Measurements from ENCODE around the gene ALDH1L2. TPM values are rescaled to one million over a fixed set of nuclear protein-coding genes. Genes with fewer than 3 reads are reported as not detected.

The ALDH1L2 gene
- total RNA-seq, 1 experiment from 2014 or later = 5.7 TPM

DNA sequence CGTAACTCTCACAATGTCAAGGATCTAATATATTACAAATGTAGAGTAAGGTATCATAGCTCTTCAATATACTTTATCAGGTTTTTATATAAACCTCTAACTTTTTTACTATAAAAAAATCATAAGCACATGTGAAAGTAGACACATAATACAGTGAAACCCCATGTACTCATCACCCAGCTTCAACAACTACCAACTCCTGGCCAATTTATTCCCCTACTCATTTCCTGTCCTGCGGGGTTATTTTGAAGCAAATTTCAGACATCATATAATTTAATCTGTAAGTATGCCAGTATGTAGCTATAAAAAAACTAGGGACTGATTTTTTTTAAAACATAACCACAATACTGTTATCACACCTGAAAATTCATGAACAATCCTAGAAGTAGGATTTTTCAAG, 50.4 kb downstream of the ALDH1L2 start:
- no peak for DNase-seq (ENCODE audit: low read depth)

DNA sequence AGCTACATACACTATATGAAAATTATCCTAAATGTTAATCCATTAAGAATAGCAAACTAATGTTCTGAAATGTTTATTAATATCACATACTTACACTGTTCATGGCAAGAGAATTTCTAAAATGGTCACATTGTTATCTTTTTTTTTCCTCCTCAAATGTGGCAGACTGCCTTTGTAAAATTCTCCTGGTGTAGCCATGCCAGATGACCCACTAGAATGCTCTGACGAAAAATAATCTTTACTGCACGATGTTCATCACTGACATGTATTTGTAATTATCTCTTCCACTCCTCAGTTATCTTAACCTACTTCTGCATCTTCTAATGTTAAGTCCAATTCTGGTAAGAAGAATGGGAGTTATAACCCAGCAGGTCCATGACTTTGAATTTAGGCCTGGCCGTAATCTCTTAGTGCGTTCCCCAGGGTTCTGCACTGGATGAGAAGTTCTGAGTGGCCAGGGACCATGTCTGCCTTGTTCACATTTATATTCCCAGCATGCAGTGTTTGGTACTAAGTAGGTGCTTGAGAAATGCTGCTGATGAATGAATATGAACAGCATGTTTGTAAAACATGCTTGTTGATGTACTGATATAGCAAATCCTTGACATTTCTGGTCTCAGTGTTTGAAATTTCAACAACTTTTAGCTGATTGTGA, 51.4 kb downstream of the ALDH1L2 start:
- DNase-seq (ENCODE audit: low read depth) = no peak

DNA sequence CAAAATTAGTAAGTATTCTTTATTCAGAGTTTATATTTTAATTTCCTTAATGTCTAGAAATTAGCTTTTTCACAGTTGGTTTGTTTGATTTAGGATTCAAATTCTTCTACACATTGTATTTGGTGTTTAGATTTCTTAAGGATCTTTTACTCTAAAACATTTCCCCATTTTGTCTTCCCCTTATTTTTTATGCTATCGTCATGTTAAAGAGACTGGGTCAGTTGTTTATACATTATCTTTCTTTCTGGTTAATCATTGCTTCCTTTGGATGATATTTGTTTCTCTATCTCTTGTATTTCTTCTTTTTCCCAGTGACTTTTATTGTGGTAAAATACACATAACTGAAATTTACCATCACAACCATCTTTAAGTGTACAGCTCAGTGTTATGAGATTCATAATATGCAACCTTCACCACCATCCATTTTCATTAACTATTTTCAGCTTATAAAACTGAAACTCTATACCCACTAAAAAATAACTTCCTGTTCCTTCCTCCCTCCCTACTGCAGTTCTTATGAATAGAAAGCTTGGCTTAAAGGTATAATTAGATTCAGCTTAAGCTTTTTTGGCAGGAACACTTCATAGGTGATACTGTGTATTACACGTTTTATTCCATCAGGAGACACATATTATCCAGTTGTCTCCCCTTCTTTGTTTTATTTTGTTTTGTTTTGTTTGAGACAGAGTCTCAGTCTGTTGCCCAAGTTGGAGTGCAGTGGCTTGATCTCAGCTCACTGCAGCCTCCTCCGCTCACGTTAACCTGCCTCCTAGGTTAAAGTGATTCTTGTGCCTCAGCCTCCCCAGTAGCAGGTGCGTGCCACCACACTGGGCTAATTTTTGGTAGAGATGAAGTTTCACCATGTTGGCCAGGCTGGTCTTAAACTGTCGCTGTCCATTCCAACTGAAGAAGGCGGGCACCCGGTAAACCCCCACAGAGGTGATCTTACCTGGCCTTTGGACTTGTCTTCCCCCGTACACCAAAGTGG, 53.1 kb downstream of the ALDH1L2 start:
- DNase-seq (ENCODE audit: low read depth) = no peak

DNA sequence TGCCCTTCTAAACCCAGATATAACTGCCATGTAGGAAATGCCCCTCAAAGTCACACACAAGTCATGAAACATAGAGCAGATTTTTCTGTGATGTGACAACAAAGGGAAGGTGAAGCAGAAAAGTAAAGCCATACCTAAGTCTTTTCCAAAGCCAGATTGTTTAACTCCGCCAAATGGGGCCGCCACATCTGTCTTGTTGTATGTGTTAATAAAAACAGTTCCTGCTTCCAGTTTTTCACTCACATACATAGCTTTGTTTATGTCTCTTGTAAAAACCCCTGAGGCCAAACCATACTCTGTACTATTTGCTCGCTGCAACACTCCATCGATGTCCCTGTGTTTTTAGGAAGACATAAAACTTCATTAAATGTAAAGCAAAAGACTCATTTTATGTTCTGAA, 57.8 kb downstream of the ALDH1L2 start:
- DNase-seq (ENCODE audit: low read depth) = no peak

DNA sequence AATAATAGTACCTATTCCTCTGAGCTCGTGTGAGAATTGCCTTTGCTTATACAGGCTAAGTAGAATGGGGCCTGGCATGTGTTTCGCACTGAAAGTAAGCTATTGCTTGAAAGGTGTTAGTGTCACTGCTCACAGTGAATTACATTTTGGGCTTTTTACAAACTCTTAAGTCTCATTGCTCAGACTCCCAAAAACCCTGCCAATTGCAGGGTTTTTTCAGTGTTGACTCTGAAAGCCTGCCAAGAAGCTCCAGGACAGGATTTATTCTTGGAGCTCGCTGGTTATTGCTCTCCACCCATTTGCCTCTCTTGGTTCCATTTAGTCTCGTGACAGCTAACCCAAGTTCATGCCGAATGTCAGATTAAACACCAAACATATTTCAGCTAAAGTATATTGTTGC, 58.4 kb downstream of the ALDH1L2 start:
- DNase-seq (ENCODE audit: low read depth) = peak; percentile 11

DNA sequence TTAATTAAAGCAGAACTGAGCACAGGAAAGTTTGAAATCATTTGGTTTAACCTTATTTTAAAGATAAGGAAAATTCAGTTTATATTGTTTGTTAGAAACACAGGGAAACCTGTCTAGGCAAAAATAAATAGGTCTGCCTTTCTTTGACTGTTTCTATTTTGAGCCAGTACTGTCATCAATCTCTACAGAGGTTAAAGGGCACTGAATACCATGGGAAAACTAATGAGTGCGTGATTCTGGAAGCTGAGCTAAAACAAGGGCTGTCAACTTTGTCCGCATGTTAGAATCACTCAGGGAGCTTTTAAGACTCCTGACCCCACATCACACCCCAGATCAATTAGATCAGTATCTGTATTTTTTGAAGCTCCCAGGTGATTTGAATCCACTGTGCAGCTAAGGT, 59.3 kb downstream of the ALDH1L2 start:
- no peak for DNase-seq (ENCODE audit: low read depth)

DNA sequence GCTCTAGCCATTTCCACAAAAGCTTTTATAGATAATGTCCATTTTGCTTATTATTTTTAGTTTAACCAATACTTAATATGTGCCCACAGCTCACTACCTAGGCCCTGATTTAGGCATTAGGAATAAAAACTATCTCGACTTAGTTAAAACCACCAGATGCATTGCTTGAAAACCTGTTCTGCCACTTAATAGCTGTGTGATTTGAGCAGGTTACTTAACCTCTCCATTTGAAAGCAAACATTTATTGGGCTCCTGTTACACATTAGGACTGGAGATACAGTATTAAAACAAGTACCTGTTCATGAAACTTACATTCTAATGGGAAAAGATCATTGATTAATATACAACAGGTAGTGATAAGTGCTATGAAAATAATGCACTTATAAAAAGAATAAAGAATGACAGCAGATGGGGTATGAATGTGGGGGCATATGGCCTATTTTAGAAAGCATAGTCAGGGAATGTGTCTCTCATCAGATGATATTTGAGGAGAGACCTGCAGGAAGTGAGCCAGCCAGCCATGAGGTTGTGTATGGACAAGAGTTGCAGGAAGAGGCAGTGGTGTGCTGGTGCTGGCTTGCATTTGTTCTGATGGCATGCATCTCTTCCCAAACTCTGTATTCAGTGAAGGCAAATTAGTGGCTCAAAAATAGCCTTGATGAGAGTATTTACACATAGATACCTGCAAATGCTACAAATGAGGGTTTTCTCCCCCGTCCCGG, 63.9 kb downstream of the ALDH1L2 start:
- DNase-seq (ENCODE audit: low read depth) = no peak

DNA sequence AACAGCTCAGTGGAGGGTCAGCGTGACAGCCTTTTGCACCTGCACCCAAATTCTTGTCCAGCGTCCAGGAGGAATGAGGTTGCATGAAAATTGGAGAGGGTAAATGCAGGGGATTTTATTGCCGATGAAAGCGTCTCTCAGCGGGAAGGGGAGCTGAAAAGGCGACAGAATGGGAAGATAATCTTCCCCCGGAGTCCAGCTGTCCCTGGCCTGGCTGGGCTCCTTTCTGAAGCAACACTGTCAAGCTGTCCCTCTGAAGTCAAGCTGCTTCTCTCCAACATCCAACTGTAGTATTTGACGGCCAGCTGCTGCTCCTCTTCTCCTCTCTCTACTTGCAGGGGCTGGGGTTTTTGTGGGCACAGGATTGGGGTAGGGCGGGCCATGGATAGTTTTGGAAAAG, 65.5 kb downstream of the ALDH1L2 start:
- DNase-seq (ENCODE audit: low read depth) = no peak

DNA sequence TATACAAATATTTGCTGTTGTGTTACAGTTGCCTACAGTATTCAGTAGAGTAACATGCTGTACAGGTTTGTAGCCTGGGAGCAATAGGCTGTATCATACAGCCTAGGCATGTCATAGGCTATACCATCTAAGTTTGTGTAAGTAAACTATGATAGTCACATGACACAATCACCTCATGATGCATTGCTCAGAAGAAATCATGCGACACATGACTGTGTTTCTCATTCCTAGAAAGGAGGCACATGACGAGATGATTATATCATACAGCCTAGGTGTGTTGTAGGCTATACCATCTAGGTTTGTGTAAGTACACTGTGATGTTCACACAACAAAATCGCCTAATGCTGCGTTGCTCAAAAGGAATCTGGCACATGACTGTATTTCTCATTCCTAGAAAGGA, 66.2 kb downstream of the ALDH1L2 start:
- DNase-seq (ENCODE audit: low read depth) = no peak

DNA sequence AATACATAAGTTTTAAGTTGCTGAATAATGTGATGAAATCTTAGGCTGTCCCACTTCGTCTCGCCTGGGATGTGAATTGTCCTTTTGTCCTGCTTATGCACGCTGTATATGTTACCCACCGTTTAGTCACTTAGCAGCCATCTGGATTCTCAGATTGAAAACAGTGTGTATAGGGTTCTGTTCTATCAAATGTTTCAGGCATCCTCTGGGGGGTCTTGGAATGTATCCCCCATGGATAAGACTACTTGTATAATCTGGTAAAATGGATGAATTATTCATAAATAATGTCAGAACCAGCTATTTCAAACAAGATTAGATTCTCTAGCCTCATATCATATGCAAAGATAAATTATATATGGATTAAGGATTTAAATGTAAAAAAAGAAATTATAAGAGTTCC, 68.7 kb downstream of the ALDH1L2 start:
- no peak for DNase-seq (ENCODE audit: low read depth)

DNA sequence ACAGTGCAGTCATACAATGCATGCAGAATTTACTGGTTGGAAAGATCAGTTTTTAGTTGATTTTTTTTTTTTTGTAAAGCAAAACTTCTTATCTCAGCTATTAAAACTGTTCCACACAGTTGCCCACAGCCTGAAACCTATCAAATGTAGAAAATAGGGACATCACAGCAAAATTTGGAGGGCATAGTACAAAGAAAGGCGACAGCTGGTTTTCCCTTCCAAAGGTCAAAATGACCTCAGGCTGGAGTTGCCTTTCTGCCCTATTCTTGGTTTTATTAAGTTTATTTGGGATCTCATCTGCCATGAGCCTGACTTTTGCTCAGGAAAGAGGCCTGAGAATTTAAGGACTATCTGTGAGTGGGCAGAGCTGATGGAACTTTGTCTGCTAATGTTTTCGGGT, 69.7 kb downstream of the ALDH1L2 start:
- no peak for DNase-seq (ENCODE audit: low read depth)

DNA sequence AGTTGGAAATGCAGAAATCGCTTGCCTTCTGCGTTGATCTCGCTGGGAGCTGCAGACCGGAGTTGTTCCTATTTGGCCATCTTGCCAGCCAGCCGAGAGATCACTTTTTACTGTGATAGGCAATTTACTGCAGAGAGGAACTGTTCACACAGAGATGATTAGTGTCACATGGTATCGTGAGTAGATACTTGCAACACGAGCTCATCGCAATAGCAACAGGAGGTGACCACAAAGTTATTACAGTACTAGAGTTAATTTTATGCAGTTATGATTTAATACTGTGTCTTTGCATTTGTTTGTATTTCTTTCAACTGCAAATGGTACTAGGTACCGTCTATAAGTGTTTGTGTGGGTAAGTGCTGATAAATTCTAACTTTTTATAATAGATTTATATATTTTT, 70.4 kb downstream of the ALDH1L2 start:
- peak; percentile 33 for DNase-seq (ENCODE audit: low read depth)

DNA sequence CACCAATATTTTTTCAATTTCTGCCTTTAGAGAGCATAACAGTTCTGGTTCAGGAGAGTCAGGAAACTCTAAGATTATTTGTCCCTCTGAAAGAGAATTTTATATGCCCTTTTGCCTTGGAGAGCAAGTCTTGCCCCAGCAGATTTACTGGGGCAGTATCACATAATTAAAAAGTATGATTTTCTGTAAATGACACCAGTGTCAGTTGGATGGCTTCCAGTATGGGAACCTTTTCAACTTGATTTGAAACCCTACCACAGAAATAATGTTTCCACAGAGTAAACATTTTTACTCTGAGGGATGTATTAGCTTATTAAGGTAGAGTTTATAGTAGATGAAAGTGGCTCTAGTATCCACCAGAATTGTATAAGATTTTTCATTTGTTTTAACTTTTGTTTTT, 82.8 kb downstream of the ALDH1L2 start:
- DNase-seq (ENCODE audit: low read depth) = no peak

DNA sequence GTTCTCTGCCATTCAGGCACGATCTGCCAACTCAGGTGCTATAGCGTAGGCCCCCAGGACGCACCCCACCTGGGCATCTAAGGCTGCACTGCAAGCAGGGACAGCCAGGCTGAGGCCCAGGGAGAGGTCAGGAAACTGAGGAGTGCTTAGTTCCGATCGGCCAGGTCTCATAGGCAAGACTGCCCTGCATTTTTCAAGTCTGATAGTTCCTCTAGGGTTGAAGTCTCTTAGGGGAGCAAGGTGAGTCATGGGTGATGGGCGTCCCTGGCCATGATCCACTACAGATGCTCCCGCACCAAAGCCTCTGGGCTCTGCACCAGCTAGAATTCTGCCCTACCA, 84.9 kb downstream of the ALDH1L2 start:
- DNase-seq (ENCODE audit: low read depth) = no peak

DNA sequence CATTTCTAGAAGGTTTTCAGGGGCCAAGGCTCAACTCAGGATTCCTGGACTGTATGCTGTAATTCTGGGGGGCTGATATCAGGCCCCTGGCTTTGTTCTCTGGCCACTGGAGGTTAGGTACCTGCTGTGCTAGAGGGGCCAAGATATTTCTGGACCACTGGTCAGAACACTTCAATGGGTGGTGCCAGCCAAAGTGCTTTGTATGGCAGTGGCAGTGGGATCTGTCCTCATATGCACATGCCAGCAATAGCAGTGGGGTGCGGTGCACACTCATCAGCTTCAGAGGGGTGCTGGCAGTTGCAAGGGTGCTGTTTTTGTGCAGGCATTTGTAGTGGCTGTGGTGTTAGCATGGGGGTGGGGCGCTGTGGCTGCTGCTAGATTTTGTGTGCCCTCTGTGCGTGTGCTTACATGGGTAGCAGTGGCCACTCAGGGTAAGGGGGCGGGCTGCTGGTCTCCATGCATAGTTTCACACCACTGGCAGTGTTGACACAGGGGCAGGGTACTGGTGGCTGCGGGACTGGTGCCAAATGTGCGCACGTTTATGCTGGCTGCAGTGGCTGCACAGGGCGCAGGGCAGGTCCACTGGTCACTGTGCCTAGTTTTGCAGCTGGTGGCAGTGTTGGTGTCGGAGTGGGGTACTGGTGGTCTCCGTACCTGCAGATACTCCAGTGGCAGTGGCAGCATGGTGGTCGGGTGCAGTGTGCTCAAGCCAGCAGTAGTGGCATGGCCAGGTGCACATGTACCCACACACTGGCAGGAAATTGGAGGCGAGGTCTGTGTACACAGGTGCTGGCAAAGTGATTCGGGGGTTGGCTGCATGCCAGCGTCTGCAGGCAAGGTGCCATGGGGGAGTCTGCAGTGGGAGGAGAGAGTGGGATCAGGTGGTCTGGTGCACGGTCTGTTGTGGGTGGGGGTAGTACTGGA, 85.6 kb downstream of the ALDH1L2 start:
- no peak for DNase-seq (ENCODE audit: low read depth)

DNA sequence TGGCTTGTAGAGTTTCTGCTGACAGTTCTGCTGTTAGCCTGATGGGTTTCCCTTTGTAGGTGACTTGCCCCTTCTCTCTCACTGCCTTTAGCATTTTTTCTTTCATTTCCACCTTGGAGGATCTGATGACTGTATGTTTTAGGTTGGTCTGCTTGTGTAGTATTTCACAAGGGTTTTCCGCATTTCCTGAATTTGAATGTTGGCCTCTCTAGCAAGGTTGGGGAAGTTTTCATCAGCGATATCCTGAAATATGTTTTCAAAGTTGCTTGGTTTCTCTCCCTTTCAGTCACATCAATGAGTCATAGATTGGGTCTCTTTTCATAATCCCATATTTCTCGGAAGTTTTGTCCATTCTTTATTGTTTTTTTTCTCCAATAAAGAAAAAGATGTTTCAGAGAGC, 86.7 kb downstream of the ALDH1L2 start:
- DNase-seq (ENCODE audit: low read depth) = no peak

DNA sequence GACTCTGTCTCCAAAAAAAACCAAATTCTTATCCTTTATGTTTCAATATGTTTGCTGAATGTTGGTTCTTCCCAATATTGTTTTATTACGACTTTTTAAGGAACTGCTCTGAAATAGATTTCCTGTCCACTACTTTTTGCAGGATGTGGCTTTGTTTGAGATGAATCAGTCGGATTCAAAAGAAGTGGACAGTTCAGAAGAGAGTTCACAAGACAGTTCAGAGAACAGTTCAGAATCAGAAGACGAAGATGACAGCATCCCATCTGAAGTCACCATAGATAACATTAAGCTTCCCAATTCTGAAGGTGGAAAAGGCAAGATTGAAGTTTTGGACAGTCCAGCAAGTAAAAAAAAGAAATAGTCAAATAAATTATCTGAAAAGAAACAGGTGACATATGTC, 89.9 kb downstream of the ALDH1L2 start:
- no peak for DNase-seq (ENCODE audit: low read depth)

DNA sequence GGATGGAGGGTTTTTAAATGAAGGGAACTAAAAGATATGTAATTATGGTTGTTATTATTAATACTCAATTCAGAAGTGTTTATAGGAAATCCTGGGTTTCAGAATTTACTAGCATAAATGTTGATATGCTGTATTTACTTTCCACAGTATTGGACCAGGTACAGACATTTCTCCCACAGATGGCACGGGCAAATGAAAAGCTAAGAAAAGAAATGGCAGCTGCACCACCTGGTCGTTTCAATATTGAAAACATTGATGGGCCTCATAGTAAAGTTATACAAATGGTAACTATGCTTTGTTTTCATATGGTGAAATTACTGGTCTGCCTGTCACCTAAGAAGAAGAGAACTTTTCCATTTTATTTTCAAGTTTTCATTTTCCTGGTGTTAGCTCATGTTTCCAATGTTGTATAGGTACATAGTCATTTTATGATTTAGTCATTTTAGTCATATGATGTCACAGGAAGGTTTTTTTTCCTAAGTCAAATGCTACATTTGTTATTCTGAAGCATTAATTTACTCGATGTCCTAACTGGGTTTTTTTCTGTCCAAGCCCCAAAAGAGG, 92.6 kb downstream of the ALDH1L2 start:
- no peak for DNase-seq (ENCODE audit: low read depth)

DNA sequence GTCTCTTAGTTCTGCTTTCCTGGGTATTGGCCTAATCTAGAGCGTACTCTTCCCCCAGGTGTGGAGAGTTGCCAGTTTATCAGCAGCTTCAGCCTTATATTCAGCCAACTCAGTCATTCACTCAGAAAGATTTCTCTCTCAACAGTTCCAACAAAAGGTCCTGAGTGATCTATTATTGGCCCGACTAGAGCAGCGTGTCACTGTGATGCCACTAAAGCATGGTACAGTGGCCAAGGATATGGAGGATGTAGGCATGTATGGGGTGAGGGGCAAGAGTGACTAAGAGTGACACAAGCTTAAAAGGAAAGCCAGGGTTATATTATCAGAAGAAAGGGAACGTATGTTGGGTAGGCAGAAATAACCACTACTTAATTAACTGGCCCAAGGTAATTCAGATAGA, 93.3 kb downstream of the ALDH1L2 start:
- DNase-seq (ENCODE audit: low read depth) = no peak

DNA sequence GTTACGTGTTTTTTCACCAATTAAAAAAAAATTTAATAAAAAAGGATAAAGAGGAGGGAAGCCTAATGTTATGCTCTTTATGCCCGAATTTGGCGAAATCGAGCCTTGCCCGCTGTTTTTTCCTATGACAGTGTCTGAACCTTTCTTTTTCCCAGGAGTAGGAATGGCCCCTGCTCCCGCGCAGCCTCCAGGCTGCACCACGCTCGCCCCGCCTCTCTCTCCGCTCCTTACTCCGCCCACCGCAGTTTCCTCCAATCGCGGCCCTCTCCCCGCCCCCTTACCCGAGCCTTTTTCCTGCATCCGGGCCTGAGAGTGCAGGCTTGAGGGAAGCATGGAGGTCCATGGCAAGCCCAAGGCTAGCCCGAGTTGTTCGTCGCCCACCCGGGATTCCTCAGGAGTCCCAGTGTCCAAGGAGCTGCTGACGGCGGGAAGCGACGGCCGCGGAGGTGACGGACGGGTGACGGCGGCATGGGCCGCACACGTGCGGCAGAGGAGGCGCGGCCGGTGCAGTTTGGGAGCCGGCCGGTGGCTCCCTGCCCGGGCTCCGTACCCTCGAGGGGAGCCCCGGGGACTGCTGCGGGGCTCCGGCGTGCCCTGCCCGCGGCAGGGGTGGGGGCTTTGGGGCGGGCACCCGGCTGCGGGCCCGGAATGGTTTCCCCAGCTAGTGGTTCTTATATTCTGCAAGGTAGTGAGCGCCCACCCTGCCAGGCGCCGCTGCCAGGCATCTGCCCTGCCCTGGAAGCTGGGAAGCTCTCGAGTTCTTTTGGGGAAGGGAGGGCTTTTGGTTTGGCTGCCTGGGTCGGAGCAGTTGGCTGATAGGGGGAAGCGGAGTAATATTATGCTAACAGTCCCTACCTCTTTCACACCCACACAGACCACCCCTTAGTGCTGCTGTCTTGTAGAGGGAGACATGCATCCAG, 98.0 kb downstream of the ALDH1L2 start, which contains the start of gene NOPCHAP1:
Gene NOPCHAP1 (plus strand): TSS at position 295 of the 920 bp plus-strand sequence. CDS start 37 bp downstream, at position 332.
- DNase-seq (ENCODE audit: low read depth) = peak; percentile 96

All from Daoy (cell line).